H1 (cell line): Measurements from ENCODE around the gene RAB3B. TPM values are rescaled to one million over a fixed set of nuclear protein-coding genes. Genes with fewer than 3 reads are reported as not detected.

Source experiments
- CTCF ChIA-PET: fragments of 300-600 bp; sonication (Branson Sonifier 250); formaldehyde crosslinking; loops from one replicate; lab custom pipeline; 2021; ENCODE audit not compliant: partially characterized antibody; lab: Charles Lee
- POLR2A ChIA-PET: fragments of 300-600 bp; sonication (Branson Sonifier 250); formaldehyde crosslinking; loops from one replicate; lab custom pipeline; 2021; ENCODE audit warnings: inconsistent platforms; ENCODE audit not compliant: partially characterized antibody; lab: Charles Lee
- DNase-seq, 2 experiments: peaks; one replicate each; pipeline versions ENCODE4 v3.0.0 to v3.0.0-alpha.2; 2010 to 2022; ENCODE audit warnings: low spot score in 2 of 2, low read depth in 1 of 2, mixed read lengths in 1 of 2
- FAIRE-seq: peaks from 2 replicates; lab custom pipeline; 2011; peaks lifted over from hg19 to GRCh38; lab: Jason Lieb, UNC
- H2AFZ ChIP-seq: 2 replicates; pipeline ENCODE4 v1.8.1; 2012; ENCODE audit warnings: low read length, inconsistent platforms
- H2AK5ac ChIP-seq: 2 replicates; pipeline ENCODE4 v1.6.1; 2013; ENCODE audit warnings: low read depth, low read length
- H2BK120ac ChIP-seq: replicated peaks from 2 replicates; pipeline ENCODE3; 2013; ENCODE audit warnings: low read depth, low read length, inconsistent platforms
- H2BK12ac ChIP-seq: 2 replicates; pipeline ENCODE4 v1.6.1; 2013; ENCODE audit warnings: low read depth, low read length
- H2BK15ac ChIP-seq: 2 replicates; pipeline ENCODE4 v1.6.1; 2013; ENCODE audit warnings: low read length
- H2BK20ac ChIP-seq: 2 replicates; pipeline ENCODE4 v1.6.1; 2013; ENCODE audit warnings: low read length
- H2BK5ac ChIP-seq: 2 replicates; pipeline ENCODE4 v1.6.1; 2013; ENCODE audit warnings: low read depth, low read length
- H3K14ac ChIP-seq: 2 replicates; pipeline ENCODE4 v1.6.1; 2013; ENCODE audit warnings: inconsistent platforms; ENCODE audit not compliant: insufficient read length
- H3K18ac ChIP-seq: 2 replicates; pipeline ENCODE4 v1.6.1; 2013; ENCODE audit warnings: low read length; ENCODE audit errors: extremely low read depth
- H3K23ac ChIP-seq: 2 replicates; pipeline ENCODE4 v1.6.1; 2013; ENCODE audit warnings: inconsistent platforms; ENCODE audit not compliant: insufficient read length
- H3K23me2 ChIP-seq: 2 replicates; pipeline ENCODE4 v1.6.1; 2013; ENCODE audit warnings: low read depth, low read length
- H3K27ac ChIP-seq: 2 replicates; pipeline ENCODE4 v1.6.1; 2011; ENCODE audit warnings: low read depth, low read length, inconsistent platforms
- H3K27me3 ChIP-seq, 4 experiments: replicated peaks in 1 of 4; 1 replicate in 1 of 4; 2 replicates in 3 of 4; pipeline versions ENCODE4 v1.6.1 to v1.8.1; 2011 to 2013; ENCODE audit warnings: low read length in 3 of 4, mild to moderate bottlenecking in 3 of 4, inconsistent platforms in 2 of 4, mixed read lengths in 2 of 4, moderate library complexity in 1 of 4; ENCODE audit not compliant: control insufficient read depth in 3 of 4, insufficient read depth in 3 of 4; ENCODE audit errors: extremely low read depth in 1 of 4
- H3K36me3 ChIP-seq, 4 experiments: 2 replicates each; pipeline versions ENCODE4 v1.6.1 to v1.8.1; 2011 to 2013; ENCODE audit warnings: mild to moderate bottlenecking in 4 of 4, low read length in 3 of 4, moderate library complexity in 2 of 4, control low read depth in 1 of 4, inconsistent platforms in 1 of 4; ENCODE audit not compliant: insufficient read depth in 4 of 4, control insufficient read depth in 2 of 4
- H3K4ac ChIP-seq: replicated peaks from 2 replicates; pipeline ENCODE3; 2013; ENCODE audit warnings: low read length, low read depth, mixed read lengths, inconsistent platforms; ENCODE audit not compliant: insufficient read length
- H3K4me1 ChIP-seq, 4 experiments: replicated peaks in 1 of 4; 1 replicate in 1 of 4; 2 replicates in 3 of 4; pipeline versions ENCODE4 v1.6.1 to v1.8.1; 2011 to 2013; ENCODE audit warnings: low read length in 3 of 4, inconsistent platforms in 2 of 4, mixed read lengths in 1 of 4; ENCODE audit not compliant: insufficient read depth in 4 of 4, control insufficient read depth in 3 of 4
- H3K4me2 ChIP-seq, 2 experiments: 2 replicates each; pipeline versions ENCODE4 v1.6.1 to v1.8.1; 2011 to 2013; ENCODE audit warnings: low read depth in 2 of 2, low read length in 2 of 2, control low read depth in 1 of 2, inconsistent platforms in 1 of 2, mild to moderate bottlenecking in 1 of 2; ENCODE audit not compliant: insufficient read depth in 1 of 2
- H3K4me3 ChIP-seq, 4 experiments: fragments of 200-600, 300-600 bp in 1 of 4; sonication (generic), shearing (Covaris generic), sonication (Bioruptor Twin) in 1 of 4; 2 replicates each; pipeline versions ENCODE4 v1.5.1 to v1.8.1; 2011 to 2016; ENCODE audit warnings: low read length in 4 of 4, low read depth in 3 of 4, control low read depth in 2 of 4, inconsistent platforms in 2 of 4, mild to moderate bottlenecking in 2 of 4, mixed read lengths in 1 of 4, moderate library complexity in 1 of 4; ENCODE audit not compliant: insufficient read depth in 2 of 4; ENCODE audit errors: extremely low read depth in 1 of 4
- H3K56ac ChIP-seq: replicated peaks from 2 replicates; pipeline ENCODE3; 2013; ENCODE audit warnings: low read depth, mild to moderate bottlenecking, mixed read lengths, low read length, inconsistent platforms; ENCODE audit not compliant: insufficient read length
- H3K79me1 ChIP-seq: 2 replicates; pipeline ENCODE4 v1.6.1; 2013; ENCODE audit warnings: low read depth, low read length, control low read depth
- H3K79me2 ChIP-seq, 2 experiments: 2 replicates each; pipeline versions ENCODE4 v1.6.1 to v1.8.1; 2012 to 2013; ENCODE audit warnings: low read length in 2 of 2, mild to moderate bottlenecking in 2 of 2, inconsistent platforms in 1 of 2; ENCODE audit not compliant: insufficient read depth in 2 of 2, control insufficient read depth in 1 of 2
- H3K9ac ChIP-seq, 4 experiments: replicated peaks in 1 of 4; 1 replicate in 1 of 4; 2 replicates in 3 of 4; pipeline versions ENCODE4 v1.6.1 to v1.8.1; 2011 to 2013; ENCODE audit warnings: low read depth in 3 of 4, low read length in 3 of 4, control low read depth in 2 of 4, mild to moderate bottlenecking in 2 of 4, moderate library complexity in 2 of 4, inconsistent platforms in 1 of 4; ENCODE audit errors: extremely low read depth in 1 of 4
- H3K9me3 ChIP-seq, 2 experiments: 2 replicates each; pipeline versions ENCODE4 v1.6.1 to v1.8.1; 2012 to 2013; ENCODE audit warnings: mild to moderate bottlenecking in 2 of 2, moderate library complexity in 2 of 2, control low read depth in 1 of 2, inconsistent platforms in 1 of 2, low read depth in 1 of 2, low read length in 1 of 2, mixed read lengths in 1 of 2; ENCODE audit not compliant: insufficient read depth in 2 of 2
- H4K20me1 ChIP-seq, 2 experiments: replicated peaks in 1 of 2; 2 replicates each; pipeline versions ENCODE3 to v1.8.1; 2011 to 2013; ENCODE audit warnings: inconsistent platforms in 2 of 2, low read length in 2 of 2, mild to moderate bottlenecking in 1 of 2; ENCODE audit not compliant: insufficient read depth in 2 of 2, control insufficient read depth in 1 of 2
- H4K5ac ChIP-seq: 2 replicates; pipeline ENCODE4 v1.6.1; 2013; ENCODE audit warnings: low read length, low read depth, mixed read lengths, inconsistent platforms; ENCODE audit not compliant: insufficient read length
- H4K8ac ChIP-seq: 2 replicates; pipeline ENCODE4 v1.8.0; 2013; ENCODE audit warnings: mild to moderate bottlenecking, moderate library complexity, low read length, inconsistent platforms; ENCODE audit not compliant: insufficient read depth; ENCODE audit errors: extremely low read depth
- H4K91ac ChIP-seq: replicated peaks from 2 replicates; pipeline ENCODE3; 2013; ENCODE audit warnings: low read length, mixed read lengths, inconsistent platforms; ENCODE audit not compliant: insufficient read length
- CHD1 ChIP-seq: IDR thresholded peaks from 2 replicates; pipeline ENCODE4 v1.6.1; 2012; ENCODE audit warnings: low read depth, low read length, improper control_type of control experiment
- EGR1 ChIP-seq: IDR thresholded peaks from 2 replicates; pipeline ENCODE4 v1.6.1; 2011; ENCODE audit warnings: low read depth, low read length, borderline replicate concordance
- GABPA ChIP-seq: IDR thresholded peaks from 2 replicates; pipeline ENCODE4 v1.6.1; 2011; ENCODE audit warnings: mild to moderate bottlenecking, low read length, moderate library complexity, borderline replicate concordance; ENCODE audit not compliant: insufficient read depth
- TEAD4 ChIP-seq: IDR thresholded peaks from 2 replicates; pipeline ENCODE4 v1.6.1; 2012; ENCODE audit warnings: low read depth, low read length, inconsistent platforms, mixed read lengths
- WGBS, 2 experiments: shearing (Covaris generic) in 1 of 2; methylation state at CpG; one replicate each; pipeline versions ENCODE4 v1.1.6 to v1.1.7; 2013 to 2015; ENCODE audit warnings: low lambda C conversion rate in 2 of 2, mixed read lengths in 2 of 2, inconsistent platforms in 1 of 2, low coverage in 1 of 2, missing lambda C conversion rate in 1 of 2; ENCODE audit not compliant: insufficient replicate concordance in 2 of 2, insufficient coverage in 1 of 2, insufficient read length in 1 of 2; ENCODE audit errors: extremely low coverage in 1 of 2, missing lambda C conversion rate in 1 of 2; 5-methylcytosine and 5-hydroxymethylcytosine counted together
- polyA plus RNA-seq, 7 experiments: library from polyadenylated mRNA; depleted of rRNA in 3 of 7; stranded (reverse) in 5 of 7; unstranded in 2 of 7; fragments of >200 nt in 5 of 7; fragments of 200-250 nt in 2 of 7; gene quantifications; 1 replicate in 5 of 7; 2 replicates in 1 of 7; 4 replicates in 1 of 7; pipeline versions ENCODE4 v1.2.1 to v1.2.3, GENCODE V29; 2011 to 2013; ENCODE audit warnings: missing spikeins in 2 of 7, mixed read lengths in 2 of 7
- total RNA-seq: library from RNA; stranded (reverse); fragmentation: NEBNext Ultra II Directional; extraction: Animal tissue kit (Norgen Biotek cat#: 25700); gene quantifications from 2 replicates; pipeline ENCODE4 v1.2.1, GENCODE V29; 2021

The RAB3B gene
- total and polyA plus RNA-seq, 2 of the 8 experiments (the other 6 are each of a cell fraction or from before 2014, with no cell fraction given): 12.5 to 36.8 TPM

DNA sequence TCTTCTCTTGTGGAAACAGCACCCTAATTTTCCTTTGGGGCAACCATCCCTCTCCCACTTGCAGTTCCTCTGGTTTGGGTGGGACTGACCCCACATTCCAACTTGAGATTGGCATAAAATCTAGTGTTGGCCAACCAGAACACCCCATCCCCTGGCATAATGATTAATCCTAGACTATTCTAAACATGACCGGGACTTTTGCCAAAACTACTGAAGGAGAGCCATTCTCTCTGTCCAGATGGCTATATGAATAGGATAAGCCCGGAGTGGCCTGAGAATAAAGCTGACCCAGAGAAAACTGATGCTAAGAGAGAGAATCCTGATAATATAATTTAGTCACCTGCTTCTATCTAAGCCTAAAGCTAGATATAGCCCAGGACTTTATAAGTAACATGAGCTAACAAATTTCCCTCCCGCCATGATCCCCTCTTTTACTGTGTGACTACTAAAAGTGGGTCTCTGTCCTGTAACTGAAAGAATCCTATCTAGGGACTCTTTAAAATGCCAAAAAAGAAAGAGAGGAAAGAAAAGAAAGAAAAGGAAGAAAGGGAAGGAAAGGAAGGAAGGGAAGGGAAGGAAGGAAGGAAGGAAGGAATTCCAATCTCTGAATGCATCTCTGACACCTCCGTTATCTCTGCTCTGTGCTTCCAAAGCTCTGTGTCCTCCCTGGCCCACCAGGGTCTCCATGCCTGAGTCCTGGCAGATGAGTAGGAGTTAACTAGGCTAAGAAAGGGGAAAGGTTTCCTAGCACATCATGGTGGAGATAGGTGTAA lies 84.0 kb downstream of the RAB3B start:
- POLR2A ChIA-PET: interaction anchor here (1.1 kb wide), 1 partner anchor 12 kb away, joined by 3 read pairs; no protein-coding TSS in a partner anchor
- Histone ChIP-seq H2BK120ac (no peak overlapping the region), H4K5ac (no peak overlapping the region), H3K79me1 (no peaks in the 10 kb centered on the region), H2BK20ac (no peak overlapping the region), H2BK12ac (no peak overlapping the region), H3K79me2 (no peaks in the 10 kb centered on the region), H3K23ac (no peak overlapping the region), H4K20me1 (no peaks in the 10 kb centered on the region), H2AFZ (no peak overlapping the region), H3K4me1 (peaks cover 2 to 16% (median 8%) of the 10 kb centered on the region in 4 experiments; a peak in 4 of 7 replicates), H2BK15ac (no peak overlapping the region), H3K18ac (no peak overlapping the region), H3K4ac (no peak overlapping the region), H3K9ac (no peak overlapping the region), H3K27ac (no peak overlapping the region), H3K4me2 (no peak overlapping the region), H3K56ac (no peak overlapping the region), H3K23me2 (peaks cover 2% of the 10 kb centered on the region; the same call in 1 of the 2 replicates), H3K9me3 (no peaks in the 10 kb centered on the region; a peak in 1 of 4 replicates), H2BK5ac (no peak overlapping the region; the same call in 1 of the 2 replicates), H3K36me3 (peaks cover 0 to 10% (median 0%) of the 10 kb centered on the region in 4 experiments; a peak in 2 of 8 replicates), H3K4me3 (no peak overlapping the region), H4K8ac (no peak overlapping the region), H2AK5ac (no peak overlapping the region), H3K27me3 (no peaks in the 10 kb centered on the region), H4K91ac (no peak overlapping the region), H3K14ac (no peak overlapping the region)
- FAIRE-seq (no peak), DNase-seq (no peak)
- 87% methylated on average over 3 of the region's 4 CpGs; no CpG with 5 or more reads in 1 of the 2 experiments for WGBS, 2 experiments
- TF ChIP-seq EGR1 (no peak), GABPA (no peak), TEAD4 (no peak), CHD1 (no peak)
- CTCF ChIA-PET: interaction anchor here (0.7 to 3.5 kb wide), 5 partner anchors 9 to 165 kb away, joined by 3 to 18 read pairs (median 3); no protein-coding TSS in a partner anchor
